Naive thymus-derived CD8-positive, alpha-beta T cell (primary cell): ENCODE data around the gene GALNT12. TPM values are rescaled to one million over a fixed set of nuclear protein-coding genes. Genes with fewer than 3 reads are reported as not detected.

ENCODE experiments used
- ATAC-seq, 2 donors: fragments of 150-1000 bp; cut with Tn5 transposase in 1 of 2; sonication (Bioruptor Pico), chemical (Tn5 transposase) in 1 of 2; 1 replicate in 1 of 2; 2 replicates in 1 of 2; pipeline ENCODE4 v1.10.0; 2021; ENCODE audit warnings: mild to moderate bottlenecking in 2 of 2, moderate library complexity in 2 of 2
- POLR2A ChIA-PET: fragments of 350-600 bp; sonication (Branson Sonifier 250); formaldehyde crosslinking; loops from one replicate; lab custom pipeline; 2021; ENCODE audit warnings: antibody characterized with exemption; lab: Charles Lee
- DNase-seq, 10 donors: peaks; one replicate each; pipeline versions ENCODE4 v3.0.0 to v3.0.0-alpha.2; 2020 to 2022
- H3K27ac Mint-ChIP-seq, 10 donors: one replicate each; pipeline ENCODE4 v1.8.0; 2020 to 2022; ENCODE audit warnings: mild to moderate bottlenecking in 10 of 10, mixed read lengths in 10 of 10, moderate library complexity in 4 of 10, inconsistent platforms in 1 of 10
- H3K27me3 Mint-ChIP-seq, 5 donors: one replicate each; pipeline ENCODE4 v1.8.0; 2021 to 2022; ENCODE audit warnings: mixed read lengths in 5 of 5
- H3K36me3 Mint-ChIP-seq, 3 donors: one replicate each; pipeline ENCODE4 v1.8.0; 2020 to 2022; ENCODE audit warnings: mixed read lengths in 3 of 3, mild to moderate bottlenecking in 2 of 3, inconsistent platforms in 1 of 3
- H3K4me1 Mint-ChIP-seq, 4 donors: one replicate each; pipeline ENCODE4 v1.8.0; 2021 to 2022; ENCODE audit warnings: mixed read lengths in 4 of 4
- H3K4me3 Mint-ChIP-seq, 10 donors: one replicate each; pipeline ENCODE4 v1.8.0; 2020 to 2022; ENCODE audit warnings: mild to moderate bottlenecking in 10 of 10, mixed read lengths in 10 of 10, moderate library complexity in 6 of 10, inconsistent platforms in 1 of 10
- H3K9me3 Mint-ChIP-seq, 9 donors: one replicate each; pipeline ENCODE4 v1.8.0; 2020 to 2022; ENCODE audit warnings: mixed read lengths in 9 of 9, mild to moderate bottlenecking in 3 of 9, inconsistent platforms in 1 of 9, moderate library complexity in 1 of 9
- polyA plus RNA-seq, 3 donors: library from polyadenylated mRNA; unstranded; fragments of 300-500 nt; fragmentation: Illumina TruSeq; gene quantifications; one replicate each; pipeline ENCODE4 v1.2.3, GENCODE V29; 2021
- total RNA-seq, 8 experiments: library from RNA in 2 of 8; stranded (reverse) in 2 of 8; gene quantifications; one replicate each; pipeline ENCODE4 v1.2.3 and lab custom pipeline; 2021 to 2026

GALNT12 gene
- total and polyA plus RNA-seq, 5 experiments from 2014 or later, result 4.6 to 9.3 (median 8.4) TPM

GRCh38 chr9:98796364-98797101 is 10.9 kb upstream of the GALNT12 start, which contains the start of gene ANKS6:
ANKS6 (minus strand) TSS chr9:98796555; CDS start chr9:98796491, 64 bp downstream.
- Mint-ChIP-seq H3K27me3 (no peaks in the 10 kb centered on the region), H3K9me3 (peaks cover 0 to 13% (median 3%) of the 10 kb centered on the region in 9 donors), H3K4me1 (peaks cover 25 to 39% (median 35%) of the 10 kb centered on the region in 4 donors), H3K4me3 (peak within 1 kb of the TSS; percentile 84 to 97 (median 89)), H3K27ac (peak within 1 kb of the TSS; percentile 69 to 96 (median 88)), H3K36me3 (peaks cover 0 to 10% (median 8%) of the 10 kb centered on the region in 3 donors)
- DNase-seq (peak; percentile 69 to 93 (median 84)), ATAC-seq (peak; percentile 88 to 90)
- POLR2A ChIA-PET, result interaction anchor here (3.4 kb wide), 1 partner anchor 11 kb away, joined by 19 read pairs; the partner anchor contains the start of gene GALNT12

DNA sequence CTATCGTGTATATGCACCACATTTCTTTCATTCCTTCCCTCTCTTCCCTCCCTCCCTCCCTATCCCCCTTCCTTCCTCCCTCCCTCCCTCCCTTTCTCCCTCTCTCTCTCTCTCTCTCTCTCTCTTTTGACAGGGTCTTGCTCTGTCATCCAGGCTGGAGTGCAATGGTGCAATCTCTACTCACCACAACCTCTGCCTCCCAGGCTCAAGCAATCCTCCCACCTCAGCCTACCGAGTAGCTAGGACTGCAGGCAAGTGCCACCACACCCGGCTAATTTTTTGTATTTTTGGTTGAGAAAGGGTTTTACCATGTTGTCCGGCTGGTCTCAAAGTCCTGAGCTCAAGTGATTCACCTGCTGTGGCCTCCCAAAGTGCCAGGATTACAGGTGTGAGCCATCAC is 10.0 kb upstream of the GALNT12 start:
- peak overlapping the region in 4 of 10 donors; percentile 53 to 83 (median 62) for H3K27ac Mint-ChIP-seq
- no peak for DNase-seq
- H3K27me3 Mint-ChIP-seq, result peaks cover 0 to 6% (median 2%) of the 10 kb centered on the region in 5 donors
- peaks cover 18 to 29% (median 27%) of the 10 kb centered on the region in 4 donors for H3K4me1 Mint-ChIP-seq
- peaks cover 0 to 10% (median 8%) of the 10 kb centered on the region in 3 donors for H3K36me3 Mint-ChIP-seq
- no peak for ATAC-seq
- peaks cover 0 to 13% (median 3%) of the 10 kb centered on the region in 9 donors for H3K9me3 Mint-ChIP-seq
- peak overlapping the region; percentile 58 to 97 (median 86) for H3K4me3 Mint-ChIP-seq
- POLR2A ChIA-PET, result interaction anchor here (3.4 kb wide), 1 partner anchor 10 kb away, joined by 19 read pairs; the partner anchor contains the start of gene GALNT12

- Mint-ChIP-seq H3K27ac (no peak overlapping the region), H3K4me3 (peak overlapping the region in 6 of 10 donors; percentile 44 to 94 (median 63))
- POLR2A ChIA-PET, result interaction anchor here (3.4 kb wide), 1 partner anchor 10 kb away, joined by 19 read pairs; the partner anchor contains the start of gene GALNT12
Observed at GRCh38 chr9:98798254-98798653, 9.2 kb upstream of the GALNT12 start.

DNA sequence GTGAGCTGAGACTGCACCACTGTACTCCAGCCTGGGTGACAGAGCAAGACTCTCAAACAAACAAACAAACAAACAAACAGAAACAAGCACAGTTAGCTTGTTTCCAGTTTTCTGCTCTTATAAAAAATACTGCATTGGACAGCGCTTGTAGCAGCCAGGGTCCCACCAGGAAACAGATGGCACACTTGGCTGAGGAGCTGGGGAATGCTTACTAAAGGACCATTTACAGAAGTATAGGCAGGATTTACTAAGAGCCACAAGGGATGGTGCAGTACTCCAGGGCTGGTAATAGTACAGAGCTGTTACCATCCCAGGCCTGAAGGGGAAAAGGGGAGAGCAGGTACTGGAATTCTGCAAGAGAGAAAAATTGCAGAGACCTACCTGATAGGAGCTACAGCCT is 5.9 kb upstream of the GALNT12 start:
- DNase-seq (no peak), ATAC-seq (no peak)
- peaks cover 0 to 9% (median 5%) of the 10 kb centered on the region in 5 donors for H3K27me3 Mint-ChIP-seq
- peaks cover 0 to 13% (median 3%) of the 10 kb centered on the region in 9 donors for H3K9me3 Mint-ChIP-seq
- H3K27ac Mint-ChIP-seq, result no peak overlapping the region
- POLR2A ChIA-PET, result interaction anchor here (0.6 kb wide), 1 partner anchor 398 kb away, joined by 3 read pairs; no protein-coding TSS in a partner anchor
- no peak overlapping the region for H3K4me3 Mint-ChIP-seq
- peaks cover 0 to 10% (median 8%) of the 10 kb centered on the region in 3 donors for H3K36me3 Mint-ChIP-seq
- H3K4me1 Mint-ChIP-seq, result peaks cover 7 to 9% (median 8%) of the 10 kb centered on the region in 4 donors

More at GRCh38 chr9:98798254-98798653, 9.2 kb upstream of the GALNT12 start:
- H3K27me3 Mint-ChIP-seq, result peaks cover 0 to 6% (median 2%) of the 10 kb centered on the region in 5 donors
- peaks cover 0 to 10% (median 8%) of the 10 kb centered on the region in 3 donors for H3K36me3 Mint-ChIP-seq
- peaks cover 0 to 13% (median 3%) of the 10 kb centered on the region in 9 donors for H3K9me3 Mint-ChIP-seq
- no peak for ATAC-seq
- H3K4me1 Mint-ChIP-seq, result peaks cover 15 to 25% (median 23%) of the 10 kb centered on the region in 4 donors
- DNase-seq, result no peak

DNA sequence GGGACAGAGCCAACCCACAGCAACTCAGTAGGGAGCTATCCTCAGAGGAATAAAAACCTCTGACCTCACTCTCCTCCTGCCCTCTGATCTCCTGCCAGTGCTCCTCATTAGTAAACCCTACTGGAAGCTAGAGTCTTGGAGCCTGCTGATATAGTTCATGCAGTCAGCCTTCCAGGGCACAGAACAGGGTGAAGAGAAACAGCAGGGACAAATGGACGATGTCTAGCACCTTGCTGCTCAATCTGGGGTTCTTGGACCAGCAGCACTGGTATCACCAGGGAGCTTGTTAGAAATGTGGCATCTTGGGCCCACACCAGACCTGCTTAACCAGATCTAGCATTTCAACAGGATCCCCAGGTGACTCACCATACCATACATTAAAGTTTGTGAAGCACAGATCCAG is 5.5 kb upstream of the GALNT12 start:
- Mint-ChIP-seq H3K4me1 (peaks cover 5 to 12% (median 8%) of the 10 kb centered on the region in 4 donors), H3K27ac (no peak overlapping the region), H3K4me3 (no peak overlapping the region), H3K27me3 (peaks cover 0 to 9% (median 5%) of the 10 kb centered on the region in 5 donors), H3K9me3 (peaks cover 0 to 13% (median 3%) of the 10 kb centered on the region in 9 donors), H3K36me3 (peaks cover 0 to 10% (median 8%) of the 10 kb centered on the region in 3 donors)
- POLR2A ChIA-PET, result interaction anchor here (0.6 kb wide), 1 partner anchor 399 kb away, joined by 3 read pairs; no protein-coding TSS in a partner anchor
- ATAC-seq (no peak), DNase-seq (no peak)

DNA sequence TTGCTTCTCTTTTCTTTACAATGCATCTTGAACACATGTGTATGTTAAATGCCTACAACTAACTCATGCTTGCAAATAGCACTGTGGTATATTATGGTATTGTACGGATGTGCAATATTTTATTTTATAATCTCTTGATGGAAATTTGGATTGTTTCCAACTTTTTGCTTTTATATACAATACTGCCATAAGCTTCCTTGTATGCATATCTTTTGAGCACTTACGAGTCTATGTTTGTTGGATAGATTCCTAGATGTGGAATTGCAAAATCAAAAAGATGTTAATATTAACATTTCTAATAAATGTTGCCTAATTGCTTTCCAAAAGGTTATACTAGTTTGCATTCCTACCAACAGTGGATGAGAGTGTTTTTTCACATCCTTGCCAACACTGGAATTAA is 3.4 kb upstream of the GALNT12 start:
- Mint-ChIP-seq H3K4me1 (peaks cover 14 to 20% (median 20%) of the 10 kb centered on the region in 4 donors), H3K27me3 (peaks cover 0 to 9% (median 5%) of the 10 kb centered on the region in 5 donors), H3K27ac (no peak overlapping the region), H3K4me3 (no peak overlapping the region), H3K9me3 (no peaks in the 10 kb centered on the region), H3K36me3 (no peaks in the 10 kb centered on the region)
- ATAC-seq, result no peak
- no peak for DNase-seq
- POLR2A ChIA-PET, result interaction anchor here (0.7 kb wide), 1 partner anchor 1081 kb away, joined by 3 read pairs; no protein-coding TSS in a partner anchor

DNA sequence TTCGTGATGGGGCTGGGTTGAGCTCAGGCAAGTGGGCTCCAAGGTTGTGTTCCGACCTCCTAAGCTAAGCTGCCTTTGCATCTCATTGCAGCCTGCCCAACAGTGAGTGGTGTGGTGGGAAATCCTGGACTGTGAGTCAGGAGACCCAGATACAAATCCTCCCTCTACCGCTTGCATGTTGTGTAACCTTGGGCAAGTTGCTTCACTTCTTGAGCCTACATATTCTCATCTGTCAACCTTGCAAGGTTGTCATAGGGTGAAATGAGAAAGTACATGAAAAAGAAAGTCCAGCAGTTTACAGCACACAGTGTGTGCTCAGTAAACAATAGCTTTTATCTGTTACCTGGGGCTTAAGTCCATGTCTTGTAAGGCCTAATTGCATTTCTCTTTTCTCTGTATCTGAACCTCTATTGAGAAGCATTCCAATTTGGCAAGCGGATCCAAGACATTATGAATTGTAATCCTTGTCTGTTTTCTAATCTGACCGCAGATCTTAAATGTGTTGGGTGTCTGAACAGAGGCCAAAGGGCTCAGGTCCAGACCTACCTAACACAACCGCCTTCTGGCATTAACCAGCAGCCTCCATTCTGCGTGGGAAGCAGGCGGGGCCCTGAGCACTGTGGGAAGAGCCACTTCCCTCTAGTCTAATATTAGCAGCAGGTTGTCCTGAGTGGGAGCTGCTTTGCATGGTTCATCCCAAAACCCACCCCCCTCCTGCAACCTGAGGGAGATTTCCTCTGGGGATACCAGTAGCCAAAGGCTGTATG is 1.8 kb upstream of the GALNT12 start:
- Mint-ChIP-seq H3K4me3 (peak overlapping the region in 1 of 10 donors; percentile 63), H3K27ac (peak overlapping the region in 3 of 10 donors; percentile 4 to 67 (median 60)), H3K9me3 (no peaks in the 10 kb centered on the region), H3K27me3 (peaks cover 0 to 9% (median 5%) of the 10 kb centered on the region in 5 donors), H3K36me3 (no peaks in the 10 kb centered on the region), H3K4me1 (peaks cover 19 to 32% (median 30%) of the 10 kb centered on the region in 4 donors)
- ATAC-seq (no peak), DNase-seq (no peak)
- POLR2A ChIA-PET, result interaction anchor here (3.9 kb wide), 1 partner anchor 8 kb away, joined by 19 read pairs; the partner anchor contains the start of gene ANKS6

DNA sequence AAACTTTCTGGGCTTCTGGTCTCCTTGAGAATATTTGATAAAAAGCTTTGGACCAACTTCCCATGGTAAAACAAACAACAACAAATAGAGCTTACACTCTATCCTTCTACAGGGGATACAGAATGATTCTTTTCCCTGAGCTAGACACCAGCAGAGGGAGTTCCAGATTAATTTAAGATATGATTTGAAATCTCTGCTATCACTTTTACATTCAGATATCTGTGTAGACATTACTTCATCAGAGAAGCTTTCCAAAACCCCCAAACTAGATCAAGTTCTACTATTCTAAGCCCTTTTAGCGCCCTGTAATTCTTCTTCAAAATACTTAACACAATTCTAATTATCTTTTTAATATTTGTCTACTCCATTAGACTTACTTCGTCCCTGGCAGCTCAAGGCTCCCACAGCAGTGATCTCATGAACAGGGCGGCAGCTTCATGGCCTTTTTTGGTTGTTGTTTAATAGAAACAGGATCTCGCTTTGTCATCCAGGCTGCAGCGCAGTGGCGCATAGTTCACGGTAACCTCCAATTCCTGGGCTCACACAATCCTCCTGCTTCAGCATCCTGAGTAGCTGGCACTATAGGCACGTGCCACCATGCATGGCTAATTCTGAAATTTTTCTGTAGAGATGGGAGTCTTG is 955 bp upstream of the GALNT12 start:
- POLR2A ChIA-PET, result interaction anchor here (1.7 to 3.9 kb wide), 2 partner anchors 9 to 19 kb away, joined by 5 to 19 read pairs; partner anchors contain the start of gene ANKS6
- Mint-ChIP-seq H3K9me3 (no peaks in the 10 kb centered on the region), H3K4me3 (peak overlapping the region; percentile 82 to 95 (median 92)), H3K27me3 (peaks cover 0 to 9% (median 5%) of the 10 kb centered on the region in 5 donors), H3K4me1 (peaks cover 21 to 40% (median 35%) of the 10 kb centered on the region in 4 donors), H3K27ac (peak overlapping the region in 5 of 10 donors; percentile 15 to 76 (median 61)), H3K36me3 (no peaks in the 10 kb centered on the region)
- ATAC-seq (no peak), DNase-seq (no peak)

GRCh38 chr9:98807814-98808195 is 335 bp downstream of the GALNT12 start:
- peaks cover 0 to 5% (median 3%) of the 10 kb centered on the region in 5 donors for H3K27me3 Mint-ChIP-seq
- peaks cover 0 to 5% (median 2%) of the 10 kb centered on the region in 3 donors for H3K36me3 Mint-ChIP-seq
- H3K9me3 Mint-ChIP-seq, result no peaks in the 10 kb centered on the region
- peak; percentile 58 to 60 for ATAC-seq
- peak overlapping the region in 8 of 10 donors; percentile 29 to 91 (median 68) for H3K27ac Mint-ChIP-seq
- peaks cover 24 to 40% (median 35%) of the 10 kb centered on the region in 4 donors for H3K4me1 Mint-ChIP-seq
- H3K4me3 Mint-ChIP-seq, result peak overlapping the region; percentile 81 to 94 (median 90)
- POLR2A ChIA-PET, result interaction anchor here (0.6 to 3.9 kb wide), 4 partner anchors 10 to 414 kb away, joined by 3 to 19 read pairs (median 4); partner anchors contain the start of genes ANKS6 and SEC61B
- peak in 2 of 10 donors; percentile 30 to 35 for DNase-seq

DNA sequence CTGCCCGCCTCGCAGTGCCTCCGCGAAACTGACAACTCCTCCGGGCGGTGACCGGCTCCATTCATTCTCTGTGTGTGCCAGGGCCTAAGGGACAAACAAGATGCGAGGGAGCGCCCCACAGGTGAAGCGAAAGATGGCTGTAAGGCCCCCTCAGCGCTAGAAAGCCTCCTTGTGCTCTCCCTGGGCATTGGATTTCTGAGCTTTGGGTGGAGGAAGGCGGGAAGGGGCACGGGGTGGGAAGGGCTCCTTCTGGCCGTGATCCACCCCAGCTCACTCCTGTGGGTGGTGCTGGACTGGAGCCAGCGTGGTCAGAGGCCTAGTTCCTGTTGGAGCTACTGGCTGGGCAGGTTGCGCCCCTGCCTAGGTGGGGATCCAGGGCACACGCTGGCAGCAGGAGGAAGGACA is 943 bp downstream of the GALNT12 start:
- peaks cover 0 to 2% (median 0%) of the 10 kb centered on the region in 9 donors for H3K9me3 Mint-ChIP-seq
- ATAC-seq, result no peak
- POLR2A ChIA-PET, result interaction anchor here (0.6 to 3.9 kb wide), 4 partner anchors 11 to 414 kb away, joined by 3 to 19 read pairs (median 4); partner anchors contain the start of genes ANKS6 and SEC61B
- H3K27ac Mint-ChIP-seq, result peak overlapping the region in 7 of 10 donors; percentile 29 to 91 (median 72)
- peaks cover 0 to 5% (median 2%) of the 10 kb centered on the region in 3 donors for H3K36me3 Mint-ChIP-seq
- H3K27me3 Mint-ChIP-seq, result peaks cover 0 to 3% (median under 1%) of the 10 kb centered on the region in 5 donors
- peaks cover 24 to 40% (median 35%) of the 10 kb centered on the region in 4 donors for H3K4me1 Mint-ChIP-seq
- DNase-seq, result peak in 2 of 10 donors; percentile 12 to 13
- peak overlapping the region; percentile 81 to 94 (median 90) for H3K4me3 Mint-ChIP-seq

- peaks cover 0 to 2% (median 0%) of the 10 kb centered on the region in 9 donors for H3K9me3 Mint-ChIP-seq
- ATAC-seq, result no peak
- peaks cover 0 to 5% (median 2%) of the 10 kb centered on the region in 3 donors for H3K36me3 Mint-ChIP-seq
- H3K27ac Mint-ChIP-seq, result no peak overlapping the region
- H3K4me3 Mint-ChIP-seq, result peak overlapping the region; percentile 81 to 94 (median 90)
- H3K27me3 Mint-ChIP-seq, result peaks cover 0 to 2% (median 0%) of the 10 kb centered on the region in 5 donors
- no peak for DNase-seq
- POLR2A ChIA-PET, result interaction anchor here (3.9 kb wide), 1 partner anchor 11 kb away, joined by 19 read pairs; the partner anchor contains the start of gene ANKS6
- peaks cover 24 to 40% (median 35%) of the 10 kb centered on the region in 4 donors for H3K4me1 Mint-ChIP-seq
Observed at GRCh38 chr9:98808875-98809274, 1.4 kb downstream of the GALNT12 start.
